Measurements from ENCODE around the gene CRYAA. TPM values are rescaled to one million over a fixed set of nuclear protein-coding genes. Genes with fewer than 3 reads are reported as not detected.

Gene CRYAA
- total RNA-seq, 1 donor from 2014 or later = not detected

DNA sequence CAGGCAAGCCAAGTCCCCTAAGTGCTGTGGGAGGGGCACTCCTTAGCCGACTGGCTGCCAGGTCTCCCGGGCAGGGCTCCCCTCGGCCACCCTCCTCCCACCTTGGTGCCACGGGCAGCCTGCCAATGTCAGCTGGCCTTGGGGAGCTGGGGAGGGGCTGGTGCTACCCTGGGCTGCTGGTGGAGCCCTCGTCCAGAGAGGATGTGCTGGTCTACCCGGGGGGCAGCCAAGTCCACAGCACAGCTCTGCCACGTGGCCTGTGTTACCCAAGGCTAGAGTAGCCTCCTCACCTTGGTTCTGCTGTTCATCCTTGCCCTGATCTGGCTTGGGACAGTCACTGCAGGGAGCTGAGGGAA lies 42.9 kb downstream of the CRYAA start:
- Histone ChIP-seq H3K4me3 (peak overlapping the region; percentile 40), H3K4me1 (peaks cover 12% of the 10 kb centered on the region), H3K36me3 (no peaks in the 10 kb centered on the region), H3K27ac (replicated peaks) (no peak overlapping the region), H3K27me3 (ENCODE audit: low read depth) (peaks cover 8% of the 10 kb centered on the region), H3K9me3 (replicated peaks) (no peaks in the 10 kb centered on the region)
- DNase-seq = no peak
- TF ChIP-seq, protein P1, sequence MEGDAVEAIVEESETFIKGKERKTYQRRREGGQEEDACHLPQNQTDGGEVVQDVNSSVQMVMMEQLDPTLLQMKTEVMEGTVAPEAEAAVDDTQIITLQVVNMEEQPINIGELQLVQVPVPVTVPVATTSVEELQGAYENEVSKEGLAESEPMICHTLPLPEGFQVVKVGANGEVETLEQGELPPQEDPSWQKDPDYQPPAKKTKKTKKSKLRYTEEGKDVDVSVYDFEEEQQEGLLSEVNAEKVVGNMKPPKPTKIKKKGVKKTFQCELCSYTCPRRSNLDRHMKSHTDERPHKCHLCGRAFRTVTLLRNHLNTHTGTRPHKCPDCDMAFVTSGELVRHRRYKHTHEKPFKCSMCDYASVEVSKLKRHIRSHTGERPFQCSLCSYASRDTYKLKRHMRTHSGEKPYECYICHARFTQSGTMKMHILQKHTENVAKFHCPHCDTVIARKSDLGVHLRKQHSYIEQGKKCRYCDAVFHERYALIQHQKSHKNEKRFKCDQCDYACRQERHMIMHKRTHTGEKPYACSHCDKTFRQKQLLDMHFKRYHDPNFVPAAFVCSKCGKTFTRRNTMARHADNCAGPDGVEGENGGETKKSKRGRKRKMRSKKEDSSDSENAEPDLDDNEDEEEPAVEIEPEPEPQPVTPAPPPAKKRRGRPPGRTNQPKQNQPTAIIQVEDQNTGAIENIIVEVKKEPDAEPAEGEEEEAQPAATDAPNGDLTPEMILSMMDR (IDR thresholded peaks at IDR 0.05; ENCODE audit: borderline replicate concordance) = no peak
- intact Hi-C loops (cut with micrococcal nuclease) = no loop called here

Other genes starting within 250 kb of the CRYAA start
- not detected for gene ERVH48-1, start 243.4 kb upstream of the CRYAA start, total RNA-seq
- 9.7 TPM for gene PKNOX1, start 194.4 kb upstream of the CRYAA start, total RNA-seq
- 10.3 TPM for gene CBS, start 93.2 kb upstream of the CRYAA start, total RNA-seq
- 20.6 TPM for gene U2AF1, start 61.4 kb upstream of the CRYAA start, total RNA-seq